HFF-Myc (cell line): Measurements from ENCODE around the gene ABLIM1.

ENCODE experiments used
- DNase-seq: peaks from one replicate; pipeline ENCODE4 v3.0.0-alpha.2; 2011; ENCODE audit warnings: low read depth; ENCODE audit errors: extremely low read depth
- H3K4me3 ChIP-seq: replicated peaks from 2 replicates; pipeline ENCODE4 v1.5.1; 2011; ENCODE audit warnings: low read depth, mild to moderate bottlenecking, control low read depth, low read length
- CTCF ChIP-seq: IDR thresholded peaks from 2 replicates; pipeline ENCODE4 v1.5.1; 2012; ENCODE audit warnings: mild to moderate bottlenecking, low read depth, low read length, control low read depth; ENCODE audit errors: missing control alignments

The ABLIM1 gene

GRCh38 chr10:114504769-114505579, 153.1 kb downstream of the ABLIM1 start:
- TF ChIP-seq CTCF = no peak
- H3K4me3 ChIP-seq = no peak overlapping the region
- peak; percentile 39 for DNase-seq

- DNase-seq = no peak
- no peak for TF ChIP-seq CTCF
- H3K4me3 ChIP-seq = no peak overlapping the region
Measured at GRCh38 chr10:114502074-114502473, 156.0 kb downstream of the ABLIM1 start.

- TF ChIP-seq CTCF = no peak
- no peak for DNase-seq
- no peak overlapping the region for H3K4me3 ChIP-seq
Measured at GRCh38 chr10:114501650-114502049, 156.4 kb downstream of the ABLIM1 start.

- no peak overlapping the region for H3K4me3 ChIP-seq
- no peak for TF ChIP-seq CTCF
- no peak for DNase-seq
Measured at GRCh38 chr10:114500643-114501042, 157.4 kb downstream of the ABLIM1 start.

GRCh38 chr10:114499630-114500190, 158.4 kb downstream of the ABLIM1 start:
- no peak for DNase-seq
- no peak overlapping the region for H3K4me3 ChIP-seq
- no peak for TF ChIP-seq CTCF

- TF ChIP-seq CTCF = no peak
- DNase-seq = no peak
- H3K4me3 ChIP-seq = no peak overlapping the region
Measured at GRCh38 chr10:114499116-114499515, 159.0 kb downstream of the ABLIM1 start.
